GM12864 (cell line): ENCODE measurements around the gene KIRREL2.

Experiments used
- DNase-seq: peaks from one replicate; pipeline ENCODE4 v3.0.0-alpha.2; 2011; ENCODE audit warnings: low read depth
- H3K4me3 ChIP-seq: 2 replicates; pipeline ENCODE4 v1.5.1; 2011; ENCODE audit warnings: mild to moderate bottlenecking, low read depth, low read length, control low read depth
- TF ChIP-seq, protein P1 (sequence below): IDR thresholded peaks from 2 replicates; pipeline ENCODE4 v1.5.1; 2011; ENCODE audit warnings: low read depth, mild to moderate bottlenecking, moderate library complexity, low read length, control low read depth, inconsistent platforms; ENCODE audit errors: missing control alignments

Gene KIRREL2

DNA sequence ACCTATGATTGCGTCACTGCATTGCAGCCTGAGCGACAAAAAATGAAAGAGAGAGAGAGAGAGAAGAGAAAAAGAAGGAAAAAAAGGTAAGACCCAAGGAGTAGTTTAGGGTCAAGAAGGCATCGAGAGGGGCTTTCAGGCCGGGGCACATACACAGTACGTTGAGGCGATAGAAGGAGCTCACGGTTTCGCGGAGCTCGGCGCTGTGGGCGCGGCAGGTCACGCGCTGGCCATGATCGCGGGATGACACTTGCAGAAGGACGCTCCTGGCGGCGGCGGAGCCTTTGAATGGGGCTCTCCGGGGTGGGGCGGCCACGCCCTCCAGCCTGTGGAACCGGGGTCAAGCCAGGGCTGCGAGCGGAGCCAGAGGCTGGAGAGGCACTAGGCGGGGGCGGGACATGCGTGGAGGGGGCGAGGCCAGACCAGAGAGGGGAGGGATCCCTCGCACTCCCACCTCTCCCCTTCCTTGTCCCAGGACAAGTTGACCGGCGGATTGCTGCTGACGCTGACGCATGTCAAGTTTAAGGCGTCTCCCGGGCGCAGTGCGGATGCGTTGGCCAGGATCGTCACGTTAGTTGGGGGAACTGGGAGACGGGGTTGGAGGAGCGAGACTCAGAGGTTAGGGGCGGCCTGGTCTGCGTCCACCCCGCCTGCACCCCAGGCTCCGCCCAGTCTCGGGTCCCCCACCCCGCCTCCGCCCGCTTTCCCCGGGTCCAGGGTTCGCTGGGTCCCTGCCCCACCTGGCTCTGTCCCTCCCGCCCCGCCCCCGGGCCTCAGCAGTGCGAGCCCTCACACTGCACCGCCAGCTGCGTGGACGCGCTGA lies 11.3 kb upstream of the KIRREL2 start:
- DNase-seq = no peak
- TF ChIP-seq, protein P1, sequence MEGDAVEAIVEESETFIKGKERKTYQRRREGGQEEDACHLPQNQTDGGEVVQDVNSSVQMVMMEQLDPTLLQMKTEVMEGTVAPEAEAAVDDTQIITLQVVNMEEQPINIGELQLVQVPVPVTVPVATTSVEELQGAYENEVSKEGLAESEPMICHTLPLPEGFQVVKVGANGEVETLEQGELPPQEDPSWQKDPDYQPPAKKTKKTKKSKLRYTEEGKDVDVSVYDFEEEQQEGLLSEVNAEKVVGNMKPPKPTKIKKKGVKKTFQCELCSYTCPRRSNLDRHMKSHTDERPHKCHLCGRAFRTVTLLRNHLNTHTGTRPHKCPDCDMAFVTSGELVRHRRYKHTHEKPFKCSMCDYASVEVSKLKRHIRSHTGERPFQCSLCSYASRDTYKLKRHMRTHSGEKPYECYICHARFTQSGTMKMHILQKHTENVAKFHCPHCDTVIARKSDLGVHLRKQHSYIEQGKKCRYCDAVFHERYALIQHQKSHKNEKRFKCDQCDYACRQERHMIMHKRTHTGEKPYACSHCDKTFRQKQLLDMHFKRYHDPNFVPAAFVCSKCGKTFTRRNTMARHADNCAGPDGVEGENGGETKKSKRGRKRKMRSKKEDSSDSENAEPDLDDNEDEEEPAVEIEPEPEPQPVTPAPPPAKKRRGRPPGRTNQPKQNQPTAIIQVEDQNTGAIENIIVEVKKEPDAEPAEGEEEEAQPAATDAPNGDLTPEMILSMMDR = no peak
- no peak overlapping the region for H3K4me3 ChIP-seq

DNA sequence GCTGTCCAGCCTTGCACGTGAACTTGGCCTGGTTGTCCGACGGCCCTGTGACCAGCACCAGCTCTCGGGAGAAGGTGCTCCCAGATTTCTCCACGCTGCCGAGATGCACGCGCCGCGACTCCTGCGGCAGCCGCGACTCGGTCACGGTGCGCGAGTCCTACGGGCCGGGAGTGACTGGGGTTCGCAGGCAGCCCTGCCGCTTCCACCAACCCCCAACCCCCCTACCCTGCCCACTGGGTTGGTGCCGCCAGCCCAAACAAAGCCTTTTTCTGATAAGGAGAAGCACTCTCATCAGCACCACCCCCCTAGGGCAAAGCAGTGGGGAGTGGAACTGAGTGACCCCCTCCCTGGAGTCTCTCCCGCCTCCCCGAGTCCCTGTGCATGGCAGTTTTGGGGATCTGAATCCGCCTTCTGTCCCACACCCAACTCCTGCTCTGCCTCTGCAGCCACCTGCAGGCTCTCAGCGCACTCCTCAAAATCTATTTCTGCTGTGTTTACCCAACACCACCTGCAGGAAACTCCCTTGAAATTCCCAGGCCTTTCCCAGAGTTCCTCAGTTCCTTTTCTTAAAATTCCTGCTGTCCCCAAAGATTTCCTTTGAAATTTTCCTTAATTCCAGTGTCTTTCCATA lies 10.6 kb upstream of the KIRREL2 start:
- DNase-seq = no peak
- H3K4me3 ChIP-seq = no peak overlapping the region
- TF ChIP-seq, protein P1 = no peak

DNA sequence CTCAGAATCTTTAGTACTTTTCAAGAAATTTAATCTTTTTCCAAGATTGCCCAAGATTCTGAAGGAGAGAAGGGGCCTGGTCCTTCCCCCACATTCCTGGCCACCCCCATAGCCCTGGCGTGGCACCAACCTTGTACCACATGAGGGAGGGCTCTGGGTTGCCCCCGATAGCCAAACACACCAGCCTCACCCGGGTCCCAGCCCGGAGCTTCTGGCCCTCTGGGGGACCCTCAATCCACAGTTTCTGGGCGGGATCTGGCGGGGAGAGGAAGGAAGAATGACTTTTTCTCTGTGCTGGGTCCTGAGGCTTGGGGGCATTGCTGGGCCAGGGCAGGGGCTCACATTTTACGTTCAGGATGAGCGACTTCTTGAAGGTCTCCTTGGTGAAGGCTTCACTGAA lies 8.8 kb upstream of the KIRREL2 start:
- no peak for DNase-seq
- TF ChIP-seq, protein P1 = no peak
- H3K4me3 ChIP-seq = no peak overlapping the region

DNA sequence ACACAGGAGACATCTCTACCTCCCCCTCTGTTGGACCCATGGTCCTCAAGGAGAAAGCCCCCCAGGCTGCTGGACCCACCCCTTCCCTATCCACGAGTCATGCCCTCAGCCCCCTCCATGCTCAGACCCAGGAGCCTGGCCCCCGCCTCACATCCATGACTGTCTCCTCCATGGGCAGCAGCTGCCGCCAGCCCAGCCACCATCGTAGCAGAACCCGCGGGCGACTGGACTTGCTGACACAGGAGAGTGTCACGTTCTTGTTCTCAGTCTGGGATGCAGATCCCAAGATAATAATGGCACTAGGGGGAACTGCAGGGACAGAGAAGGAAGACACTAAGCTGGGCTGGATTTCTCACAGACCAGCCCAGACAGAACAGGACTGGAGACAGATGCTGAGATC lies 8.2 kb upstream of the KIRREL2 start:
- TF ChIP-seq, protein P1 = no peak
- no peak overlapping the region for H3K4me3 ChIP-seq
- no peak for DNase-seq

DNA sequence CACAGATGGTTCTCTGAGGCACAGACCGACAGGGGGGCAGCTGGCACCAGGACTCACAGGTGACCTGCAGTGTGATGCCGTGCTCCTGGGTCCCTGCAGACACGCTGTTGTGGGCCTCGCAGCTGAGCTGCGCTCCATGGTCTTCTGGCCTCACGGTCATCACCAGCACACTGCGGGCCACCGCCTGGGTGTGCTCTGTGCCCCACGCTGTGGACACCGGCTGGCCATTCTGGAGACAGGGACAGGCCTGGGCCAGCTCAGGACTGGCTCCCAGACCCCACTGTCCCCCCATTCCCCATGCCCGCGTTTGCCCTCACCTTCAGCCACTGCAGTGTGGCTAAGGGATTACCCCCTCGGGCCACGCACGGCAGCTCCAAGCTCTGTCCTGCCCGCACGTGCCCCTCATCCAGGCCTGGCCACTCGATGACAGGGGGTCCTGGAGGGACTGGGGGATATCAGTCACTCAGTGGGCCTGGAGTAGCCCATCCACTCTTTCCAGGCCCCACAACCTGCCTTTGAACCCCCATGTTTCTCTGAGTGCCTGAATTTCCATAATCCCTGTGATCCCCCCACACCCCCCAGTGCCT lies 7.7 kb upstream of the KIRREL2 start:
- H3K4me3 ChIP-seq = no peak overlapping the region
- DNase-seq = no peak
- TF ChIP-seq, protein P1 = no peak

DNA sequence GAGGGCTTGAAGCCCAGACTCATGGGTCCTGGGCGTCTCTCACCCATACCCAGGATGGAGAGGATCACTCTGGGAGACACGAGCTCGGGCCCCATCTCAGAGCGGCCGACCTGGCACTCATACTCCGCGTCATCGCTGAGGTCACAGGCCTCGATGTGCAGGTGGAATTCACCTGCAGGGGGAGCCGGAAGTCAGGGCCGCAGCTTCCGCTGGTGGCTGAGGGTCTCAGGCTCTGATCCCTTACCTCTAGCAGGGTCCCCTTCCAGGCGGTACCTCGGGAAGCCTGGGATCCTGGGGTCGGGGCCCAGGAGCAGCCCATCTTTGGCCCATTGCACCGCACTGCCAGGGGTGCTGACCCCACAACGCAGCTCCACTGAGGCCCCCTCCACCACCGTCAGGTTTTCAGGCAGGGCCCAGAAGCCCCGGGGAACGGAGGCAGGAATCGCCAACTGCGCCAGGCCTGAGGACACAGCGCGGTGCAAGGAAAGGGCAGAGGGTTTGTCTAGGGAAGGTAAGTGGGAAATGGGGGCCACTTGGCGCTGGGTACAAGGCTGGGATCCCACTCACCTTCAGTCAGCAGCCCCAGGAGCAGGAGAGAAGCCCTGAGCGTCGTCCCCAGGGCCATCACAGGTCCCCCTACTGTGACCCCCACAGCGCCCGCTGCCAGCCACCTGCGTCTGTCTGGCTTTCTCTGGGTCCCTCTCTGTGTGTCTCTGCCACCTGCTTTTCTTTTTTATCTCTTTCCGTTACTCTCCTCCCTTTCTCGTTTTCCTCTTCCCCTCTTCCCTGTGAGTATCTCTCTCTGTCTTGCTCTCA lies 5.3 kb upstream of the KIRREL2 start:
- no peak for DNase-seq
- TF ChIP-seq, protein P1 = peak; percentile 18
- H3K4me3 ChIP-seq = no peak overlapping the region
